ENCODE results near the gene VEGFD. TPM values are rescaled to one million over a fixed set of nuclear protein-coding genes. Genes with fewer than 3 reads are reported as not detected.
"Not testable (repeated sequence)": the region's sequence is repeated elsewhere in the genome, so short reads cannot be mapped to it uniquely, and the experiment has no call there.

The VEGFD gene
- total RNA-seq, 4 donors from 2014 or later = 0.95 to 3.0 TPM; not detected in 2

DNA sequence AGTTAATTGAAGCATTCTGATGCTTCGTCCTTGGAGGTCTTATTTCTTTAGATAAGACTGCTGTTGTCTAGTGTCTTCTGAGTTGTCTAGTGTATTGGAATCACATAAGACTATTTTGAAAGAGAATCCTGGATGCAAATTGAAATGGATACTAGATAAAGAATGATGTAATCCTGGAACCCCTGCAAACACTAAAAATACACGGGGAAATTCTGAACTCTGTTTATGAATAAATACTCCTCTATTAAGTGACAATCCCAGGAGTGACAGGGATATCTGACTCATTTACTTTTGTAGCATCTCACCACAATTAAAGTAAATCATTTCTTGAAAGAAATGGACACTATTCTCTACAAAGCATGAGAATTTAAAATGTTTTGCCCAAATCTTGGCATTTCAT, 69.7 kb downstream of the VEGFD start:
- 49 to 80% methylated on average over 1 to 2 of the region's 2 CpGs for WGBS, 2 donors (ENCODE audit: low coverage in 1 of 2)
- intact Hi-C loops (cut with DNase I; ENCODE audit: low total_unique reads) (no loop called here), in situ Hi-C loops (cut with MboI; ENCODE audit: low pct_ligation_motif_present in 1 of 4, low pct_unique_long_range_greater_than_20kb in 1 of 4, low sequenced_read_pairs in 3 of 4) (no loop called here)
- Histone ChIP-seq H3K27me3 (no peaks in the 10 kb centered on the region), H3K4me3 (no peak overlapping the region), H3K27ac (no peak overlapping the region), H3K4me1 (no peaks in the 10 kb centered on the region), H3K36me3 (no peaks in the 10 kb centered on the region), H3K9me3 (no peaks in the 10 kb centered on the region)
- TF ChIP-seq POLR2A (IDR thresholded peaks at IDR 0.05) (no peak), EP300 (IDR thresholded peaks at IDR 0.05; ENCODE audit: low read depth) (no peak), POLR2AphosphoS5 (IDR thresholded peaks at IDR 0.05) (no peak), CTCF (IDR thresholded peaks at IDR 0.05) (no peak)
- no peak for DNase-seq

GRCh38 chrX:15311119-15311518, 73.1 kb downstream of the VEGFD start:
- DNase-seq = no peak
- in situ Hi-C loops (cut with MboI; ENCODE audit: low pct_ligation_motif_present in 1 of 4, low pct_unique_long_range_greater_than_20kb in 1 of 4, low sequenced_read_pairs in 3 of 4) (no loop called here), intact Hi-C loops (cut with DNase I; ENCODE audit: low total_unique reads) (no loop called here)
- WGBS, 2 donors (ENCODE audit: low coverage in 1 of 2) = 79% methylated on average over 3 of the region's 3 CpGs; no CpG with 5 or more reads in 1 of the 2 donors
- H3K27ac ChIP-seq = no peak overlapping the region
- H3K36me3 ChIP-seq = no peaks in the 10 kb centered on the region
- no peaks in the 10 kb centered on the region for H3K4me1 ChIP-seq
- no peak overlapping the region for H3K4me3 ChIP-seq
- no peaks in the 10 kb centered on the region for H3K27me3 ChIP-seq
- no peaks in the 10 kb centered on the region for H3K9me3 ChIP-seq
- TF ChIP-seq POLR2A (IDR thresholded peaks at IDR 0.05) (no peak), POLR2AphosphoS5 (IDR thresholded peaks at IDR 0.05) (no peak), CTCF (IDR thresholded peaks at IDR 0.05) (no peak), EP300 (IDR thresholded peaks at IDR 0.05; ENCODE audit: low read depth) (no peak)

DNA sequence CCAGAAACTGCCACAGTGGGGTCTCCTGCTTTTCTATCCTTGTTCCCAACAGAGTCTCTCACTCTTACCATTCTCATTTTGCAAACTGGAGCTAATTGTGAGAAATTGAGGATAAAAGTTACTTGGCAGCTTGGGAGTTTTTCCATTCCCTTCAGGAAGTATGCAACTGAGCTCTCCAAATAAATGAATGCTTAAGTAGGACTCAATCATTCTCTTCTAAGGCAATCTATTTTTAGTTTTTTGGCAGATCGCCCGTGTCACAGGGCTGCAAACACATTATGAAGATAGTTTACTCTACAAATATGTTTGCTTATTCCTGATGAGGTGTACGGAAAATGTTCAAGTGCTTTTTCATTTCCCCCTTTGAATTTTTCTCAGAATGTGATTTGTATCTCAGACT, 74.1 kb downstream of the VEGFD start:
- in situ Hi-C loops (cut with MboI; ENCODE audit: low pct_ligation_motif_present in 1 of 4, low pct_unique_long_range_greater_than_20kb in 1 of 4, low sequenced_read_pairs in 3 of 4) = no loop called here
- Histone ChIP-seq H3K36me3 (no peaks in the 10 kb centered on the region), H3K4me1 (no peaks in the 10 kb centered on the region), H3K27ac (no peak overlapping the region), H3K27me3 (no peaks in the 10 kb centered on the region), H3K4me3 (no peak overlapping the region), H3K9me3 (no peaks in the 10 kb centered on the region)
- WGBS, 2 donors (ENCODE audit: low coverage in 1 of 2) = 0 to 32% methylated on average over 1 to 3 of the region's 3 CpGs
- DNase-seq = no peak
- no peak for TF ChIP-seq EP300 (IDR thresholded peaks at IDR 0.05; ENCODE audit: low read depth)
- no peak for TF ChIP-seq POLR2AphosphoS5 (IDR thresholded peaks at IDR 0.05)
- no peak for TF ChIP-seq POLR2A (IDR thresholded peaks at IDR 0.05)
- TF ChIP-seq CTCF (IDR thresholded peaks at IDR 0.05) = no peak
- intact Hi-C loops (cut with DNase I; ENCODE audit: low total_unique reads) = no loop called here

DNA sequence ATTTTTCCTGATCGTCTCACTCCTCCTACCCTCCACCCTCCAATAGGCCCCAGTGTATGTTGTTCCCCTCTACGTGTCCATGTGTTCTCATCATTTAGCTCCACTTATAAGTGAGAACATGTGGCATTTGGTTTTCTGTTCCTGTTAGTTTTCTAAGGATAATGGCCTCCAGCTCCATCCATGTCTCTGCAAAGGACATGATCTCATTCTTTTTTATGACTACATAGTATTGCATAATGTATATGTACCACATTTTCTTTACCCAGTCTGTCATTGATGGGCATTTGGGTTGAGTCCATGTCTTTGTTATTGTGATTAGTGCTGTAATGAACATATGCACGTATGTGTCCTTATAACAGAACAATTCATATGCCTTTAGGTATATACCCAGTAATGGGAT, 78.3 kb downstream of the VEGFD start:
- intact Hi-C loops (cut with DNase I; ENCODE audit: low total_unique reads); H3K9me3 ChIP-seq; H3K27me3 ChIP-seq; DNase-seq; in situ Hi-C loops (cut with MboI; ENCODE audit: low pct_ligation_motif_present in 1 of 4, low pct_unique_long_range_greater_than_20kb in 1 of 4, low sequenced_read_pairs in 3 of 4); H3K4me3 ChIP-seq; H3K4me1 ChIP-seq; H3K36me3 ChIP-seq; H3K27ac ChIP-seq: not testable (repeated sequence)
- 53% methylated on average over 3 of the region's 3 CpGs; no CpG with 5 or more reads in 1 of the 2 donors for WGBS, 2 donors (ENCODE audit: low coverage in 1 of 2)

- 33% methylated on average over 4 of the region's 4 CpGs; no CpG with 5 or more reads in 1 of the 2 donors for WGBS, 2 donors (ENCODE audit: low coverage in 1 of 2)
- TF ChIP-seq CTCF (IDR thresholded peaks at IDR 0.05) (no peak), POLR2A (IDR thresholded peaks at IDR 0.05) (no peak), EP300 (IDR thresholded peaks at IDR 0.05; ENCODE audit: low read depth) (no peak), POLR2AphosphoS5 (IDR thresholded peaks at IDR 0.05) (no peak)
- in situ Hi-C loops (cut with MboI; ENCODE audit: low pct_ligation_motif_present in 1 of 4, low pct_unique_long_range_greater_than_20kb in 1 of 4, low sequenced_read_pairs in 3 of 4) (no loop called here), intact Hi-C loops (cut with DNase I; ENCODE audit: low total_unique reads) (no loop called here)
- DNase-seq = peak; percentile 35
- Histone ChIP-seq H3K27ac (peak overlapping the region in 1 of 4 donors; percentile 12), H3K9me3 (no peaks in the 10 kb centered on the region), H3K4me3 (no peak overlapping the region), H3K4me1 (peaks cover 0 to 4% (median 0%) of the 10 kb centered on the region in 4 donors), H3K27me3 (no peaks in the 10 kb centered on the region), H3K36me3 (no peaks in the 10 kb centered on the region)
These were observed 82.3 kb downstream of the VEGFD start for GRCh38 chrX:15301924-15302323.

Data from transverse colon (tissue), 4 donors.